Hippocampal formation (tissue), 2 donors: ENCODE data around the gene ONECUT3.

Source experiments
- DNase-seq, 2 donors: peaks; one replicate each; lab custom pipeline; 2025; lab: John Stamatoyannopoulos, UW

Gene ONECUT3

GRCh38 chr19:1768248-1768647 is 14.9 kb downstream of the ONECUT3 start:
- DNase-seq: no peak

GRCh38 chr19:1768918-1769644 is 15.8 kb downstream of the ONECUT3 start:
- no peak for DNase-seq

GRCh38 chr19:1769645-1769985 is 16.3 kb downstream of the ONECUT3 start:
- no peak for DNase-seq

- DNase-seq: no peak
These were observed 17.7 kb downstream of the ONECUT3 start for GRCh38 chr19:1770866-1771576.

GRCh38 chr19:1773184-1773583 is 19.9 kb downstream of the ONECUT3 start:
- DNase-seq: no peak

- no peak for DNase-seq
These were observed 21.9 kb downstream of the ONECUT3 start for GRCh38 chr19:1774989-1775772.

GRCh38 chr19:1775951-1776605 is 22.8 kb downstream of the ONECUT3 start:
- DNase-seq: no peak

GRCh38 chr19:1776606-1777147 is 23.4 kb downstream of the ONECUT3 start:
- no peak for DNase-seq

GRCh38 chr19:1777149-1777548 is 23.8 kb downstream of the ONECUT3 start:
- DNase-seq: no peak

GRCh38 chr19:1779574-1779973 is 26.3 kb downstream of the ONECUT3 start:
- no peak for DNase-seq

- no peak for DNase-seq
These were observed 27.1 kb downstream of the ONECUT3 start for GRCh38 chr19:1780272-1780958.

GRCh38 chr19:1782521-1782920 is 29.2 kb downstream of the ONECUT3 start:
- DNase-seq: no peak

- DNase-seq: no peak
These were observed 30.0 kb downstream of the ONECUT3 start for GRCh38 chr19:1783354-1783753.

GRCh38 chr19:1783874-1784273 is 30.6 kb downstream of the ONECUT3 start:
- DNase-seq: no peak

GRCh38 chr19:1785310-1785709 is 32.0 kb downstream of the ONECUT3 start:
- no peak for DNase-seq

GRCh38 chr19:1786668-1787067 is 33.4 kb downstream of the ONECUT3 start:
- no peak for DNase-seq

GRCh38 chr19:1787116-1787515 is 33.8 kb downstream of the ONECUT3 start:
- DNase-seq: no peak

GRCh38 chr19:1789261-1790041 is 36.1 kb downstream of the ONECUT3 start:
- no peak for DNase-seq

GRCh38 chr19:1790054-1790792 is 36.9 kb downstream of the ONECUT3 start:
- no peak for DNase-seq

GRCh38 chr19:1791879-1792278 is 38.6 kb downstream of the ONECUT3 start:
- DNase-seq: no peak
